CD4-positive, alpha-beta T cell treated with Interleukin-6 at 100 ng/mL for 8 hours (primary cell): Measurements from ENCODE around the gene NT5C1A.

Source experiments
- DNase-seq: peaks from one replicate; pipeline ENCODE4 v3.0.0-alpha.2; 2020; ENCODE audit warnings: mixed read lengths, low spot score

Gene NT5C1A

GRCh38 chr1:39671793-39672550 lies at the start of gene NT5C1A:
Gene NT5C1A (minus strand): TSS chr1:39672107. CDS start chr1:39672038, 69 bp downstream.
- no peak for DNase-seq

DNA sequence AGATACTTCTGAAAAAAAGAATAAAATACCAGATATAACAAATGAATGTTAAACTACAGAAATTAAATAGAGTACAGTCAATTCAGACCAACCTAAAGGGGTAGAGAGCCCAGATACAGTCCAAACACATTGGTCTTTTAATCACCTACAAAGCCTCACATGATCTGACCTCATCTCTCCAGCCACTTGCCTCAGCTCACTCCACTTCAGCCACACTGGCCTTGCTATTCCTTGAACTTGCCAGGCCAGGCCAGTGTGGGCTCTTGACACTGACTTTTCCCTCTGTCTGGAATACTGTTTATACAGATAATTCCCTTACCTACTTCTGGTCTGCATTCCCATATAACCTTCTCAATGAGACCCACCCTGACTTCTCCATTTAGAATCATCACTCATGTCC lies 49.8 kb upstream of the NT5C1A start:
- no peak for DNase-seq

- peak; percentile 54 for DNase-seq
Measured at GRCh38 chr1:39720094-39720999, 48.4 kb upstream of the NT5C1A start.

- DNase-seq: no peak
Measured at GRCh38 chr1:39717809-39718208, 45.9 kb upstream of the NT5C1A start.

DNA sequence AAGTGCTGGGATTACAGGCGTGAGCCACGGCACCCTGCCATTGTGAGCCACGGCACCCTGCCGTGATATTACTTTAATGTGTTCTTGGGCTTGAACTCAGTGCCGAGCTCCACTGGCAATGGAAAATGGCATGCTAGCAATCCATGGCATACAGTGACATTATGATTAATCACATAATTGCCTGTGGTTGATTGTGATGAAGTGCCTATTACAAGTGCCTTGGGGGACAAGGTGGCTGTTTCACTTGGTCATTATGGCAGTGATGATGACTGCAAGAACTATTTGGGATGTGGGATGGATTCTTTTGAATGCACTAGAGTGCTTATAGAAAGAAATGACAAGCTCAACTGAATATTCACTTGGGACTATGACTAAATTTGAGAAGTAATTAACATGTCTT lies 41.6 kb upstream of the NT5C1A start:
- no peak for DNase-seq

GRCh38 chr1:39711966-39712340 lies 40.0 kb upstream of the NT5C1A start:
- DNase-seq: no peak

GRCh38 chr1:39711104-39711965 lies 39.4 kb upstream of the NT5C1A start:
- DNase-seq: no peak

- DNase-seq: no peak
Measured at GRCh38 chr1:39707506-39707905, 35.6 kb upstream of the NT5C1A start.

- no peak for DNase-seq
Measured at GRCh38 chr1:39704757-39705156, 32.9 kb upstream of the NT5C1A start.

DNA sequence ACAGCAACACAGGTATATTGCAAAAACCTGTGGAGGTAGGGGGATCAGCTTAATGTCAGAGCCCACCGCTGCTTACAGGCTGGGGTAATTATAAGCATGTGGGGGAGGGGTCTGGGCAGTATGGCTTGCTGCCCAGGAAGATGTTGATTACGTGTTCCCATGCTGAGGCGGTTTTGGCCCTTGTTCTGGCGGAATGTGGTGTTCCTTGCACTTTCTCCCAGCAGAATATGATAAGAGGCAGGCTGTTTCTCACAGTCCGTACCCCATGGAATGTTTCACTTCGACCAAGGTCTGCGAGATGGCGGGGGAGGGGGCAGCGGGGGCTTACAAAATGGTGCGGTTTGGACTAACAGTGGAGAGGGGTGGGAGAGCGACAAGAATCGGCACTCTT lies 29.1 kb upstream of the NT5C1A start:
- DNase-seq: no peak

- no peak for DNase-seq
Measured at GRCh38 chr1:39700348-39700747, 28.4 kb upstream of the NT5C1A start.

DNA sequence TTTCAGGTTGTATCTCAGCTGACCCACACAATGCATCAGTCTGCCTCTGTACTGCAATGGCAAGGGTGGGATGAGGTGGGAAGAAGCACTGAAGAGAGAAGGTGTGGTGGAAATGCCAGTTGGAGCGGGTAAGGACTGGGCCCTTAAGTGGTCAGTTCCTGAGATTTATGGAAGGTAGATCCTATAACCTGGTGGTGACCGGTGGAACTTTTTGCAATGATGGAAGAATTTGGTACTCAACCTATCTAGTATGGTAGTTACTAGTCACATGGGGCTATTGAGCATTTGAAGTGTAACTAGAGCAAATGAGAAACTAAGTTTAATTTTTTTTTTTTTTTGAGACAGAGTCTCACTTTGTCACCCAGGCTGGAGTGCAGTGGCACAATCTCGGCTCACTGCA lies 27.5 kb upstream of the NT5C1A start:
- no peak for DNase-seq

- no peak for DNase-seq
Measured at GRCh38 chr1:39698568-39698967, 26.7 kb upstream of the NT5C1A start.

- no peak for DNase-seq
Measured at GRCh38 chr1:39696448-39696847, 24.5 kb upstream of the NT5C1A start.

GRCh38 chr1:39695016-39695415 lies 23.1 kb upstream of the NT5C1A start:
- DNase-seq: no peak

- no peak for DNase-seq
Measured at GRCh38 chr1:39694026-39694425, 22.1 kb upstream of the NT5C1A start.

DNA sequence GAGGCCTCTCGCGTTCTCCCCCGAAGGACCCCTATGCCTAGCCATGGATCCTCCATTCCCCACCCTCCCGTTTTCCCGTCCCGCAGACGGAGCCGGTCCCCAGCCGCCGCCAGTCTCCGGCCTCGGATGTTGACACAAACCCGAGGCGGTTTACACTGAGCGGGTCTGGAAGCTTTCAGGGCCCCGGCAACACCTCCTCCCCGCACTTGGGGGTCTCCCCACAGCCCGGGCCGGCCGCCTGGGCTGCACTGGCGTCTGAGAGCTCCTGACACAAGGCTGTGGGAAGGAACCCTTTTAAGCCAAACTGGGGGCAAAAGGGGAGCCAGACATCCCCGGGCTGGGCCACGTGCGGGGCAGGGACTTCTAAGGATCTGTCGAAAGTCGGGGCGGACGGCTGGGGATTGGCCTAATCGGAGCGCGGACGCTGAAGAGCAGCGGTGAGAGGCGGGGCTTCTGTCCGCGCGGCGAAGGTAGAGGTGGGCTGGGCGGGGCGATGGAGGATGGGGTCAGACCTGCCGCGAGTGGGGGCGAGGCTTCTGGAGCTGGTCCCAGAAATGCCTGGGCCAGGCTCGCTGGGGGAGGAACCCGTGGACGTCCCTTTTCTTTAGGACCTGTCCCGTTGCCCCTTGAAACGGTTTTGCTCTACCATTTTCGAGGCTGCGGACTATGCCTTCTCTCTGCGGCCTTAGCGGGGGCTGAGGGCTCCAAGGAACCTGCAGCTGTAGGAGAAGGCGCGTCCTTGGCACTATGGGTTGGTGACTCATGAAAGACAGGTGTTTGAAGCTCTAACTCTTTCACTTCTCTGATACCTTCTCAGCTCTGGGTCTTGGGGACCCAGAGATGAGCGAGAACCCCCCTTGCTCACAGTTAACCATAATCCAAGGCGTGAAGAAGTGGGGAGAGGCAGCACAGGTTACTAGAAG lies 20.5 kb upstream of the NT5C1A start:
- no peak for DNase-seq

DNA sequence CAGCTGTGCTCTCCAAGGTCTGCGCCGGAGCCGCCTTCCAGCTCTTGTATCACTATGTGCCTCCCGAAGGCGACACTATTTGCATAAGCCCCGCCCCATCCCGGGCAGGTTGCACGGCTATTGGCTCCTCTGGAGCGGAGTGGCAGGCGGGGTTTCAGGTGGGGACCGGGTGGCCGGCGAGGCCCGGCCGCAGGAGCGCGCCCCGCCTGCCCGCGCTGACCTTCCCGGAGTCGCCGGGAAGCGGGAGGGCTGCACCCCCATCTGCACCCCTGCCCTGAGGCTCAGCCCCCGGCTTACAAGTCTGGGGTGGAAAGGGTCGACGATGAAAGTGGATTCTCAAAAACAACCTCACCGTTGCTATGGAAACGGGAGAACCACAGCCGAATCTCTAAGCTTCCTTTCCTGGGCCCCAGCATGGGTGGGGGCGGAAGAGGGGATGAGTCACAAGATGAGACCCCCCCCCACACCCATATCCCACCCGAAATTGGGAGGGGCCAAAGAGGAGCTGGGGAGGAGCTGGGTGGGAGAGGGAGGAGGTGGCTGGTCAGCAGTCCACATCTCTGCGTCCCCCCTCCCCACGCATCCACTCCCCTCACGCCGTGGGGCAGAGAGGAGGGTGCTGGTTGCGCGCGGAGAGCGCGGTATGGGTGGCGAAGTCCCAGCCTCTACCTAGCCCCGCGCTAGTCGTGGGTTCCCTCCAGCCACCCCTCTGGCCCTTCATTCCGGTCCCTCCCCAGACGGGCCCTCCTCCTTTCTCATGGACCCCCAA lies 19.7 kb upstream of the NT5C1A start, which contains the start of gene HPCAL4:
Gene HPCAL4, minus strand, starts transcription at position 51 of the 769 bp plus-strand sequence. CDS start 6,830 bp downstream, outside the sequence.
- peak; percentile 93 for DNase-seq

- no peak for DNase-seq
Measured at GRCh38 chr1:39690794-39691382, 19.0 kb upstream of the NT5C1A start.

GRCh38 chr1:39690225-39690624 lies 18.3 kb upstream of the NT5C1A start:
- DNase-seq: no peak
